ENCODE results near the gene SCAMP2.
A peak's percentile ranks its signal among the peaks of the same experiment; 100 is the strongest.

SCAMP2 gene

DNA sequence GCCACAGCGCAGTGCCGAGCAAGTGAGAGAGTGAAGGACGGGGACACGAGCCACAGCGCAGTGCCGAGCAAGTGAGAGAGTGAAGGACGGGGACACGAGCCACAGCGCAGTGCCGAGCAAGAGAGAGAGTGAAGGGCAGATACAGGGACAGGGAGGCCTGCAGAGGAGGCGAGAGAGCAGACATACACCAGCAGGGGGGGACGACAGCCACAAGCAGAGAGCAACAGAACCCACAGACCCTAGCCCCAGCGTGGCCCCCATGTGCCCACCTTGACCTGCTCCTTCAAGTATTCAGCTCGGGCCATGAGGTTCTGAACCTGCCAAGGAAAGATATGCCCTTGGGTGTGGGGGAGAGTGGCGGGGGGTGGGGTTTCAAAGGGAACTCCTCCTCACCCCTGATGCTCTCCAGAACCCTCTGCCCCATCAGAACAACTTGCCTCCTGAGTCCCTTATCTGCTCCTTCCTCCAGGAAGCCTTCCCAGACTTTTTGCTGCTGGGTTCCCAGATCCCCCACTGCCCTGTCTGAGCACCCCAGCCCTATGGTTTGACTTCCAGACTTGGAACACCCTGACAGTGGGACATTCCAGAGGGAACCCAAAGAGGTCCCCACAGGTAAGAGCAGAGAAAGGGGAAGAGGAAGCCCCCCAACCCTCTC lies 35.6 kb downstream of the SCAMP2 start:
- no peak for DNase-seq

GRCh38 chr15:74836846-74837245 lies 36.3 kb downstream of the SCAMP2 start:
- no peak for DNase-seq

- DNase-seq = peak; percentile 47
Measured at GRCh38 chr15:74835312-74835823, 37.8 kb downstream of the SCAMP2 start.

- no peak for DNase-seq
Measured at GRCh38 chr15:74833376-74834107, 39.6 kb downstream of the SCAMP2 start.

DNA sequence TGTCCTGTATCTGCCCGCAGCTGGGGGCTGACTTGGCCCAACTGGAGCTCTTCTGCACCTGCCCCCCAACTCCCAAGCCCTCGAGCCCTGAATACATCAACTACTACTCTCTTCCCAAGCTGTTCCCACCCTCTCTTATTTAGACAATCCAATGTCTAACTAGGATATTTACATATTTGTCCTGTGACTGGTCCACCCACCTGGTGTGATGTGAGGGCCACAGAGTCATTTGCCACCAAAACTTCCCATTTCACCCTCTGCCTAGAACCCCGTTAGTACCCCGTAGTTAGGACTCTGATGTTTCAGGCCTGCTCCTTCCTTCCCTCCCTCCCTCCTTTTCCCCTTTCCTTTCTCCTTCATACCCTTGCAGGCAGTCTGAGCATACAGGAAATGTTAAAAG lies 40.3 kb downstream of the SCAMP2 start:
- no peak for DNase-seq

- DNase-seq = no peak
Measured at GRCh38 chr15:74831813-74832495, 41.2 kb downstream of the SCAMP2 start.

DNA sequence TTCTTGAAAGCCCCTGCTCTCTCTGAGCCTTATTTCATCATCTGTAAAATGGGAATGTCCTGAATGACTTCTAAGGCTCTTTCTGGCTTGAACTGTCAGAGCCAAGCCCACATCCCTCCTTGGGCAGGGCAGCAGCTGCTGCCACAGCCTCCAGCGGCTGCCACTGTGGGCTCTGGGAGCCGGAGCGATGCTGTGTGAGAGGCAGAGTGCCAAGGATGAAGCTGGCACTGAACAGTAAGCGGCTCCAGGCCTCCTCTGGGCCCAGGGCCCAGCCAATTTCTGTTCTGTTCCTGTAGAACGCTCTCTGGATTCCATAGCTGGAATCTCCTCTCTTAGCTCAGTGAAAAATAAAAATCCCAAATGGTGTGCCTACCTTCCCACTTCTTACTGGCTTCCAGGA lies 42.3 kb downstream of the SCAMP2 start:
- no peak for DNase-seq

- DNase-seq = no peak
Measured at GRCh38 chr15:74829991-74830390, 43.2 kb downstream of the SCAMP2 start.

GRCh38 chr15:74829486-74829885 lies 43.7 kb downstream of the SCAMP2 start:
- DNase-seq = no peak

DNA sequence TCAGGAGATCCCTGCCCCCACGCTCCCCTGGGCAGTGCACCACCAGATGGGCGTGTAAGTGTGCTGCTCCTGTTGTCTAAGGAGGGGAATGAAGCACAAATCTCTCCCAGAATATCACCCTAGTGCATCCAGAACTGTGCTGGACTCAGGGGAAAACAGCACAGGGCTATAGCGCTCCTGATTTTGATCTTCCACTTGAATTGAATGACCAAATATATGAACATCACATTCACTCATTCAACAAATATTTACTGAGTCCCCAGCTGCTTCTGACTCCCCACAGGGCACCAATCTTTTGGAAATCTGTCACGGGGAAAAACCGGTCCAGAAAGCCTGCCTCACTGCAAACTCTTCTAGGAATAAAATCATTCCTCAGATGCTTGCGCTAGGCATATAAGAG lies 44.3 kb downstream of the SCAMP2 start:
- no peak for DNase-seq

DNA sequence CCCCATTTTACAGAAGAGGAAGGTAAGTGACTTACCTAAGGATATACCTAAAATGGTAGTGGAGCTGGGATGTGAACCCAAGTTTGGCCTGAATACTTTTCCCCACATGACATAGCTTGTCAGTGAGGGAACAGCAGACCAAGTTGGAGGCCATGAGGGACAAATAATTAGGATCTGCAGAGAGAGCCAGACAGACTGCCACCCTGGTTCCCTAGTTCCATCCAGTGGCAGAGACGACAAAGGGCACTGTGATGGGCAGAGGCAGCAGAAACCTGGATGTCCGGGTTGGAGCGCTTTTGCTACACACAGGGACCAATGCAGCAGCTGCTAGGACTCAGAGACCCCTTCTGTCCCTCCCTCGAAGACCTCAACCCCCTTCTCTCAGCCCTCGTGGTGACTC lies 45.6 kb downstream of the SCAMP2 start:
- no peak for DNase-seq

DNA sequence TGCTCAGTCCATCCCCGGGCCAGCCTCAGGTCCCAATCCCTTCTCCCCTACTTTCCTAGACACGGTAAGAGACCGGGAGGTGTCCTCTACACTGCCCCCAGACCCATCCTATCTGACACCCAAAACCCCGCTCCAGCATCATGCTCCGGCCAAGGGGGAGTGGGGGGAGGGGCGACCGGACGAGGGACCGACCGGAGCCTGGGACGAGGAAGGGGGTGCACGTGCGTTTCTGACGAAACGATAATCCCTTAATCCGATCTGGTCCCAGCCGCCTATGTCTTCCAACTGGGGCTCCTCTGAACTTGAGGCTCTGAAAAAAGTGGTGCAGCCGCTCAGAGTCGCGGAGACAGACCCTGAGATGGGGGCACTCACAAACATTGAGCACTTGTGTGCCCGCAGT lies 46.2 kb downstream of the SCAMP2 start:
- DNase-seq = no peak

- peak; percentile 51 for DNase-seq
Measured at GRCh38 chr15:74826364-74826819, 46.8 kb downstream of the SCAMP2 start, which contains the start of gene CPLX3. Gene CPLX3, plus strand, starts transcription at chr15:74826627. Its CDS starts 77 bp downstream, at chr15:74826704.

GRCh38 chr15:74825866-74826265 lies 47.3 kb downstream of the SCAMP2 start:
- no peak for DNase-seq

DNA sequence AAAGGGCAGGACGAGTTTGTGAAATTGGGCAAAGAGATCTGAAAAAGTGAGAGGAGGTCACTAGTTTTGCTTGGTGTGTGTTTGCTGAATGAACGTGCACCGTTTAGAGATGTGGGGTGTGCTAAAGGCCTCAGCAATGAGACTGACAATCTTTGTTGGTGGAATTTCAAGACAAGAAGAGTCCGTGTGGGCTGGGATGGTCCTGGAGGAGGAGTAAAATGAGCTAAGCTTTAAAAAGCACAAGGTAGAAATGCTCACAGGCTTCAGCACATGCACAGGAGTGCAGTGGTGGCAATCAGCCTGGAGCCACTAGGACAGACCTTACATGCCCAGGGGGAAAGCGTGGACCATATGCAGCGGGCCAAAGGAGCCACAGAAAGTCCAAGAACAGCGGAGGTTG lies 48.2 kb downstream of the SCAMP2 start:
- DNase-seq = no peak

- no peak for DNase-seq
Measured at GRCh38 chr15:74823324-74823723, 49.8 kb downstream of the SCAMP2 start.

DNA sequence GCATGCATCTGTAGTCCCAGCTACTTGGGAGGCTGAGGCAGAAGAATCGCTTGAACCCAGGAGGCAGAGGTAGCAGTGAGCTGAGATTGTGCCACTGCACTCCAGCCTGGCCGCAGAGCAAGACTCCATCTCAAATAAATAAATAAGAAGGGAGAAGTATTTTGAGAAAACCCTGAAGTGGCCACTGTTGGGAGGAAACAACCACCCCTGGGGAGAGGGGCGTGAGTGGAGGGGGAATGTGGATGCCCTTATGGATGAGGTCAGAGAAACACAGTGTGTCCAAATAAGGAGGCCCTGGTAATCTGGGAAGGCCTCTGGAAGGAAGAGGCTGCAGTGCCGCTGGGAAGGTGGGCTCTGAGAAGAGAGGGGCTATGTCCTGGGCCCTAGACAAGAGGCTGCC lies 50.9 kb downstream of the SCAMP2 start:
- DNase-seq = no peak

GRCh38 chr15:74821790-74822158 lies 51.4 kb downstream of the SCAMP2 start:
- DNase-seq = no peak

GRCh38 chr15:74821091-74821789 lies 51.9 kb downstream of the SCAMP2 start:
- DNase-seq = no peak

DNA sequence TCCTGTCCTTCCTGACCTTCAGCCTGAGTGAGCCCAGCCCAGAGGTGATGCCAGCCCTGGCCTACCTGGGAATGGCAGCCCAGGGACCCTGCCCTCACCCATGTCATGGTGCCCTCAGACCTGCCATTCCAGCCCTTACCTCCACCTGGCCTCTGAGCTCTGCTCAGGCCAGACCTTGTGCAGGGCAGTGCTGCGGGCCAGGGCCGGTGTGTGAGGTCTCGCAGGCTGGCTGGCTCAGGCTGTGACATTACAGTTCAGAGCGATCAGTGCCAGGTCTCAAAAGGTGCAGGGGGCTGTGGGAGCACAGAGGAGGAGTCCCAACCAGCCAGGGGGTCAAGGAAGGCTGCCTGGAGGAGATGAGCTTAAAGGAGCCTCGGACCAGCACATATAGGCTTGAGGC lies 53.1 kb downstream of the SCAMP2 start:
- no peak for DNase-seq

DNA sequence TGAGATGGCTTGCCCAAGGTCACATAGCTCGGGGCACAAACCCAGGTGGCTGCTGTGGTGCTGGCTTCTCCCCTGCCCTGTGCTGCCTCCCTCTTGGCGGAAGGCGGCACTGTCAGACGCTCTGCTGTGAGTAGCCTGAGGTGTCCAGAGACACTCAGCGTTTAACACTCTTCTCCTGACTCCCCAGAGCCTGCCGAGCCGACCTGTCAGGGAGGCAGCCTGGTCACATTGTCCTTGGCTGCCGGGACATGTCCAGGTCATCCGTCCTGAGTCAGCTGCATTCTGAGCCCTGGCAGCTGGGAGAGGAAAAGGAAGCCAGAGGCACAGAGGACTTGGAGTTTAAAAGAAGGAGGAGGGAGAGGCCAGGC lies 55.8 kb downstream of the SCAMP2 start:
- no peak for DNase-seq

- no peak for DNase-seq
Measured at GRCh38 chr15:74816624-74817369, 56.4 kb downstream of the SCAMP2 start.

Measured in stimulated activated CD4-positive, alpha-beta T cell treated with anti-CD3 and anti-CD28 coated beads, Interleukin-12 subunit alpha, Interleukin-12 subunit beta, amount 100 ng/mL, for 4 hours (primary cell).